ENCODE measurements around the gene TBK1. TPM values are rescaled to one million over a fixed set of nuclear protein-coding genes. Genes with fewer than 3 reads are reported as not detected.

TBK1 gene
- polyA plus RNA-seq (2013, experiment 1 of 4) = 27.7 TPM
- polyA plus RNA-seq (2013, experiment 2 of 4) = 31.6 TPM
- 18.5 TPM for polyA plus RNA-seq (2013, experiment 3 of 4)
- polyA plus RNA-seq (2013, experiment 4 of 4) = 20.8 TPM

DNA sequence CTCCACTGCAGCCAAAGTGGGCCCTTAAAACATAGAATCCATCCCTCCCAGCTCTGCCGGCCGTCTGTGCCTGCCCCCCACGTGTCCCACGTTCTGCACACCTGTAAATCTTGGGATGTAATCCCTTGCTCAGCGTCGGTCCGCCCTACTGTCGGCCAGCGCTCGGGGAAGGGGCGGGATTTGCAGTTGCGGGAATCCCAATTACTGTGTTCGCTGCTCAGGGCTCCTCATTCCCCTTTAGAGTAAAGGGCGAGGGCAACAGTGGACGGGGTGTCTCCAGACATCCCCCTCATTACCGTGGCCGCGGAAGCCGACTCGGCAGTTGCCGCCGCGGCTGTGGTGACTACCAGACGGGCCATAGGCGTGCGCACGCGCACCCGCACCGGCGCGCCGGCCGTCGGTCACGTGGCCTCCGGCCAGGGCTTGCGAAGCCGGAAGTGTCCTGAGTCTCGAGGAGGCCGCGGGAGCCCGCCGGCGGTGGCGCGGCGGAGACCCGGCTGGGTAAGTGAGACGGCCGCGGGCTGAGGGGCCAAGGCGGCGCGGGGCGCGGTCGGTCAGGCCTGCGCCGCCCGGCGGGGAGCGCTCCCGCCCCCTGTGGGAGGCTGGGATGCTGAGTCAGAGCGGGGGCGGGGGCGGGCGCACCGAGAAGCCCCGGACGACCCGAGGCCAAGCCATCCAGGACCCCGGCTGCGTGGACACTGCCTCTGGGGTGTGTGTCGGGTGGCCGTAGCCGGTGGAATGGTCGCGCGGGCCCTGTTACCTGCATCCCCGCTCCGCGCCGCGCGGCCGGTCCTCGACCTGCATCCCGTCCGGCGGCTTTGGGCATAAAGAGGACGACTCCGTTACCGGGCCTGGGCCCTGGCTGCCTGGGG, at the start of gene TBK1:
Gene TBK1, plus strand, starts transcription at position 434 of the 872 bp plus-strand sequence. CDS start 3,751 bp downstream, outside the sequence.
- Histone ChIP-seq H3K36me3 (ENCODE audit: control insufficient read depth, insufficient read depth, low read length) (peaks cover 3% of the 10 kb centered on the region), H3K27ac (ENCODE audit: insufficient read depth, low read depth, low read length, poor library complexity, severe bottlenecking) (peak within 1 kb of the TSS; percentile 45), H3K9me3 (ENCODE audit: control insufficient read depth, low read length) (no peaks in the 10 kb centered on the region), H3K4me3 (ENCODE audit: insufficient read depth, low read depth, low read length) (peak within 1 kb of the TSS; percentile 93), H3K4me1 (ENCODE audit: control insufficient read depth, insufficient read depth, low read length) (no peaks in the 10 kb centered on the region), H3K27me3 (ENCODE audit: control insufficient read depth, insufficient read depth, low read length, poor library complexity, severe bottlenecking) (no peaks in the 10 kb centered on the region)
- 0% methylated on average over 94 of the region's 94 CpGs for WGBS, 2 experiments

- Histone ChIP-seq H3K27me3 (ENCODE audit: control insufficient read depth, insufficient read depth, low read length, poor library complexity, severe bottlenecking) (no peaks in the 10 kb centered on the region), H3K9me3 (ENCODE audit: control insufficient read depth, low read length) (no peaks in the 10 kb centered on the region), H3K27ac (ENCODE audit: insufficient read depth, low read depth, low read length, poor library complexity, severe bottlenecking) (no peak overlapping the region), H3K36me3 (ENCODE audit: control insufficient read depth, insufficient read depth, low read length) (no peaks in the 10 kb centered on the region), H3K4me1 (ENCODE audit: control insufficient read depth, insufficient read depth, low read length) (peaks cover 7% of the 10 kb centered on the region), H3K4me3 (ENCODE audit: insufficient read depth, low read depth, low read length) (no peak overlapping the region)
- WGBS, 2 experiments = 92 to 93% methylated on average over 5 of the region's 5 CpGs
Measured at GRCh38 chr12:64402181-64402580, 49.7 kb upstream of the TBK1 start.

DNA sequence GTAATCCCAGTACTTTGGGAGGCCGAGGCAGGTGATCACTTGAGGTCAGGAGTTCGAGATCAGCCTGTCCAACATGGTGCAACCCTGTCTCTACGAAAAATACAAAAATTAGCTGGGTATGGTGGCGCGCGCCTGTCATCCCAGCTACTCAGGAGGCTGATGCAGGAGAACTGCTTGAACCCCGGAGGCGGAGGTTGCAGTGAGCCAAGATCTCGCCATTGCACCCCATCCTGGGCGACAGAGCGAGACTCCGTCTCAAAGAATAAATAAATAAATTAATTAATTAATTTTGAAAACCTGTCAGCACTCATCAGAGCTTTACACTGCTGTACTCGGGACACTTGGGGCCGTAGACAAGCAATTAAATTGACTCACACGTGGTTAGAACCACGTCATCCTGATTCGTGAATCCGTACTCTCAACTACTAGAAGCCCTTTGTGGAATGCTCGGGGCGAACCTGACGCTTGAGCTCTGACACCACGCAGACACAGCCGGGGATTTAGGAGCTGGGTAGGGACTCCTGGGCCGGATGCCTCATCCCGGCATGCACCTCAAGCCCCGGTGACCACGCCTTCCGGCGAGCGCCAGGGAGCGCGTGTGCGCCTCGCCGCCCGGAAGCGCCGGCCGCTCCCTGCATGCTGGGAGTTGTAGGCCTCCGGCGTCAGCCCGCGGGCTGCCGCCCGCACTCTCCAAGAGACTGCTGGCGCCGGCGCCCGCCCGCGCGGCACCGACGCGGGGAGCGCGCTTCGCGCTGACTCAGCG, 48.0 kb upstream of the TBK1 start, which contains the start of gene XPOT:
Gene XPOT, plus strand, starts transcription at position 686 of the 763 bp plus-strand sequence. CDS start 5,644 bp downstream, outside the sequence.
- WGBS, 2 experiments = 16 to 18% methylated on average over 57 to 60 of the region's 60 CpGs
- peak within 1 kb of the TSS; percentile 90 for H3K4me3 ChIP-seq (ENCODE audit: insufficient read depth, low read depth, low read length)
- no peaks in the 10 kb centered on the region for H3K27me3 ChIP-seq (ENCODE audit: control insufficient read depth, insufficient read depth, low read length, poor library complexity, severe bottlenecking)
- H3K4me1 ChIP-seq (ENCODE audit: control insufficient read depth, insufficient read depth, low read length) = peaks cover 7% of the 10 kb centered on the region
- H3K27ac ChIP-seq (ENCODE audit: insufficient read depth, low read depth, low read length, poor library complexity, severe bottlenecking) = peak within 1 kb of the TSS; percentile 97
- no peaks in the 10 kb centered on the region for H3K9me3 ChIP-seq (ENCODE audit: control insufficient read depth, low read length)
- no peaks in the 10 kb centered on the region for H3K36me3 ChIP-seq (ENCODE audit: control insufficient read depth, insufficient read depth, low read length)

DNA sequence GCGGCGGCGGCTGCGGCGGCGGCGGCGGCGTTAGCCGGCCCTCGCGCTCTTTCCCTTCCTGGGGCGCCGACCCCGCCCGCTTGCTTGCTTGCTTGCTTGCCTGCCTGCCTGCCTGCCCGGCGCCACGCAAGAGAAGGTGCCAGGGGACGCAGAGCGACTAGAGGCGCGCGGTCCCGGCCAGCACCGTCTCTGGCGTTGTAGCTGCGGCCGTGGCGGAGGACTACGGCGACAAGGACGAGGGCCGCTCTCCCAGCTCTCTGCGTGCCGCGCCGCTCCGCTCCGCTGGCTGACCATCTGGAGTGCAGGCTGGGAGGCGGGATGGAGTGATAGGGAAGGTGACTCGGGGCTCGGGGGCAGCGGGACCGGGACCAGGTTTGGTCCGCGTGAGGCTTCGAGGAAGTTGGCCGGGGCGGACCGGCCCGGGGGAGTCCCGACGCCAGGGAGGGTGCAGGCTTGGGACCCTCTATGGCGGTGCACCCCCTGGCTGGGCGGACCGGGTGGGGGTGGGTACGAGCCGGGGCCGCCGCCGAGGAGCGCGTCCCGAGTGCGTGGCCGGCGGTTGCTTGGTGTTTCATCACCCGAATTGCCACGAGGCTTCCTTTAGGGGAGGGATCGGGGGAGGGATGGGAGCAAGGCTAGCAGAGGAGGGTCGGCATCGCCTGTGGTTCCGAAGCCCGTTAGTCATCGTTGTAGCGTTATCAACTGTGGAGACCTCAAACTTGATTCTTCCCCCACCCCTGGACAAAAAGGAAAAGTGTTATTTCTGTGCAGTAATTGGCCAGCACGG, 47.3 kb upstream of the TBK1 start:
- Histone ChIP-seq H3K9me3 (ENCODE audit: control insufficient read depth, low read length) (no peaks in the 10 kb centered on the region), H3K4me1 (ENCODE audit: control insufficient read depth, insufficient read depth, low read length) (peaks cover 6% of the 10 kb centered on the region), H3K27ac (ENCODE audit: insufficient read depth, low read depth, low read length, poor library complexity, severe bottlenecking) (peak overlapping the region; percentile 97), H3K27me3 (ENCODE audit: control insufficient read depth, insufficient read depth, low read length, poor library complexity, severe bottlenecking) (no peaks in the 10 kb centered on the region), H3K36me3 (ENCODE audit: control insufficient read depth, insufficient read depth, low read length) (no peaks in the 10 kb centered on the region), H3K4me3 (ENCODE audit: insufficient read depth, low read depth, low read length) (peak overlapping the region; percentile 90)
- 0% methylated on average over 78 of the region's 78 CpGs for WGBS, 2 experiments

DNA sequence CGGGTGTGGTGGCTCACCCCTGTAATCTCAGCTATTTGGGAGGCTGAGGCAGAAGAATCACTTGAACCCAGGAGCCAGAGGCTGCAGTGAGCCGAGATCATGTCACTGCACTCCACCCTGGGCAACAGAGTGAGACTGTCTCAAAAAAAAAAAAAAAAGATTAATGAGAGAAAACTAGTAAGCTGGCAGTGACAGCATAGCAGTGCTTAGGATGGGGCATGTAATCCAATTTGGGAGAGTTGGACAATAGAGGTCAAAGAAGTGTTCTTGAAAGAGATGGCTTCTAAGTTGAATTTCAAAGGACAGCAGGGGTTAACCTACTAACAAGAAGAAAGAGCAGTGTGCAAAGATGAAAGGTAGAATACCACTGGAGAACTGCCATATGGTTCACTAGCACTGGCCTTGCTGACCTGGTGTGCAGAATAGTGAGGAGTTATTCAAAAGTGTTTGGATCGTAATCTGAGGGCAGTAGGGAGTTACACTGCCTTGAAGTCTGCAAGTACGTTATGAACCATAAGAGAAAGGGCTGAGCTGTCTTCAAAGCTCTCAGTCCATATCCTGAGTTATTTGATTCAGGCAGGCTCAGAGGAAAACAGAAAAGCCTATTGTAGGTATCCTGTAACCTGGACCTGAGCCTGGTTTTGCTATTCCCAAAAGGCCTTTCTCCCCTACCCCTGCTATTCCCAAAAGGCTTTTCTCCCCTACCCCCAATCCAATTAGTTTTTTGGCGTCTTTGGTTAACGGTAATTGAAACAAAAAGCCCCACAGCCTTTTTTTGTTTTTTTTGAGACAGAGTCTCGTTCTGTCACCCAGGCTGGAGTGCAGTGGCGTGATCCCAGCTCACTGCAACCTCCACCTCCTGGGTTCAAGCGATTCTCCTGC, 44.3 kb upstream of the TBK1 start:
- Histone ChIP-seq H3K9me3 (ENCODE audit: control insufficient read depth, low read length) (no peaks in the 10 kb centered on the region), H3K4me3 (ENCODE audit: insufficient read depth, low read depth, low read length) (no peak overlapping the region), H3K27ac (ENCODE audit: insufficient read depth, low read depth, low read length, poor library complexity, severe bottlenecking) (no peak overlapping the region), H3K4me1 (ENCODE audit: control insufficient read depth, insufficient read depth, low read length) (no peaks in the 10 kb centered on the region), H3K27me3 (ENCODE audit: control insufficient read depth, insufficient read depth, low read length, poor library complexity, severe bottlenecking) (no peaks in the 10 kb centered on the region), H3K36me3 (ENCODE audit: control insufficient read depth, insufficient read depth, low read length) (peaks cover 20% of the 10 kb centered on the region)
- 83 to 84% methylated on average over 9 of the region's 9 CpGs for WGBS, 2 experiments

- 93 to 94% methylated on average over 1 to 2 of the region's 2 CpGs for WGBS, 2 experiments
- Histone ChIP-seq H3K27ac (ENCODE audit: insufficient read depth, low read depth, low read length, poor library complexity, severe bottlenecking) (no peak overlapping the region), H3K36me3 (ENCODE audit: control insufficient read depth, insufficient read depth, low read length) (peaks cover 41% of the 10 kb centered on the region)
Measured at GRCh38 chr12:64411427-64411826, 40.5 kb upstream of the TBK1 start.

DNA sequence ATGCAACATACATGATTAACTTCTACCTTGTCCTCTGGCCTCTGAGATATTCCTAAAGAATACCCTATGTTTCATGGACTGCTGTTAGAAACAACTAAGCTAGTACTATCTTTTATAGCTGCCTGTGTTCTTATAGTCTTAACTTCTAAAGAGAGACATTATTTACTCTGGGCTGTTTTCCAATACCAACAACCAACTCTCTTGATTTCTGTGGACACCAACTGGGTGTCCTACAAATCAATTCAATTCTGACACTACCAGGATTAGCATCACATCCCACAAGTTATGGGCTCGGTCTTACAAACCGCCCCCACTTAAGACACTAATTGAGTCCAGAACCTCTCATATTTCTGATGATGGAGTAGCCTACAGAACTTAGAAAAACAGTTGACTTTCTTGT, 39.5 kb upstream of the TBK1 start:
- peaks cover 49% of the 10 kb centered on the region for H3K36me3 ChIP-seq (ENCODE audit: control insufficient read depth, insufficient read depth, low read length)
- H3K4me3 ChIP-seq (ENCODE audit: insufficient read depth, low read depth, low read length) = no peak overlapping the region
- H3K27me3 ChIP-seq (ENCODE audit: control insufficient read depth, insufficient read depth, low read length, poor library complexity, severe bottlenecking) = no peaks in the 10 kb centered on the region
- no peaks in the 10 kb centered on the region for H3K9me3 ChIP-seq (ENCODE audit: control insufficient read depth, low read length)
- WGBS, 2 experiments = 97 to 98% methylated on average over 2 of the region's 2 CpGs
- H3K4me1 ChIP-seq (ENCODE audit: control insufficient read depth, insufficient read depth, low read length) = no peaks in the 10 kb centered on the region
- no peak overlapping the region for H3K27ac ChIP-seq (ENCODE audit: insufficient read depth, low read depth, low read length, poor library complexity, severe bottlenecking)

More at GRCh38 chr12:64411427-64411826, 40.5 kb upstream of the TBK1 start:
- Histone ChIP-seq H3K4me3 (ENCODE audit: insufficient read depth, low read depth, low read length) (no peak overlapping the region), H3K27me3 (ENCODE audit: control insufficient read depth, insufficient read depth, low read length, poor library complexity, severe bottlenecking) (no peaks in the 10 kb centered on the region), H3K9me3 (ENCODE audit: control insufficient read depth, low read length) (no peaks in the 10 kb centered on the region), H3K4me1 (ENCODE audit: control insufficient read depth, insufficient read depth, low read length) (no peaks in the 10 kb centered on the region)

- Histone ChIP-seq H3K27ac (ENCODE audit: insufficient read depth, low read depth, low read length, poor library complexity, severe bottlenecking) (no peak overlapping the region), H3K27me3 (ENCODE audit: control insufficient read depth, insufficient read depth, low read length, poor library complexity, severe bottlenecking) (no peaks in the 10 kb centered on the region), H3K4me1 (ENCODE audit: control insufficient read depth, insufficient read depth, low read length) (no peaks in the 10 kb centered on the region), H3K36me3 (ENCODE audit: control insufficient read depth, insufficient read depth, low read length) (peaks cover 50% of the 10 kb centered on the region), H3K4me3 (ENCODE audit: insufficient read depth, low read depth, low read length) (no peak overlapping the region), H3K9me3 (ENCODE audit: control insufficient read depth, low read length) (no peaks in the 10 kb centered on the region)
- 99 to 100% methylated on average over 2 of the region's 2 CpGs for WGBS, 2 experiments
Measured at GRCh38 chr12:64413884-64414283, 38.0 kb upstream of the TBK1 start.

GRCh38 chr12:64418209-64418608, 33.7 kb upstream of the TBK1 start:
- H3K4me1 ChIP-seq (ENCODE audit: control insufficient read depth, insufficient read depth, low read length) = no peaks in the 10 kb centered on the region
- no peak overlapping the region for H3K27ac ChIP-seq (ENCODE audit: insufficient read depth, low read depth, low read length, poor library complexity, severe bottlenecking)
- H3K36me3 ChIP-seq (ENCODE audit: control insufficient read depth, insufficient read depth, low read length) = peaks cover 51% of the 10 kb centered on the region
- no peaks in the 10 kb centered on the region for H3K27me3 ChIP-seq (ENCODE audit: control insufficient read depth, insufficient read depth, low read length, poor library complexity, severe bottlenecking)
- no peak overlapping the region for H3K4me3 ChIP-seq (ENCODE audit: insufficient read depth, low read depth, low read length)
- H3K9me3 ChIP-seq (ENCODE audit: control insufficient read depth, low read length) = no peaks in the 10 kb centered on the region

Data from ectodermal cell (in vitro differentiated cells).